Stimulated activated CD8-positive, alpha-beta memory T cell treated with anti-CD3 and anti-CD28 coated beads, Interleukin-4, amount 100 ng/mL, for 48 hours (primary cell): ENCODE results near the gene BCAS3.

Experiments used
- DNase-seq: peaks from one replicate; pipeline ENCODE4 v3.0.0-alpha.2; 2020

The BCAS3 gene

DNA sequence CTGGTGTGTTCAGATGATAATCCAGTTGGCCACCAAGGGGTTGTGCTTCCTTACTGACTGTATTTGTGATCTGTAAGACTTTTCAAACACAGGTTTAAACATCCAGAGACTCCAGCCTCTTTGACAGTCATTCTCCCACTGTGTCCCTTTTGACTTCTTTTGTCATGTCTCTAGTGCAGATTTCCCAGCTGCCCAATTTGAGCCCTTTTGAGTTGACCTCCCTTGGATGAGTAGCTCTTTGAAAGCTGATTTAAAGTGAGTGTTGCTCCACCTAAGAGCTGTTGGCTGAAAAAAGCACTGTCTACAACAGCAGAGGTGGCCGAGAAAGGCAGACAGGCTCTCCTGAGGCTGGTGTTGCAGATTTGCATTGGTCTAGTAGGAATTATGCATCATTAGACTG lies 533.6 kb downstream of the BCAS3 start:
- no peak for DNase-seq

GRCh38 chr17:61212655-61213054 lies 535.0 kb downstream of the BCAS3 start:
- no peak for DNase-seq

- no peak for DNase-seq
Measured at GRCh38 chr17:61214753-61215152, 537.1 kb downstream of the BCAS3 start.

GRCh38 chr17:61216066-61216465 lies 538.4 kb downstream of the BCAS3 start:
- DNase-seq, result no peak

GRCh38 chr17:61217878-61218437 lies 540.3 kb downstream of the BCAS3 start:
- no peak for DNase-seq

DNA sequence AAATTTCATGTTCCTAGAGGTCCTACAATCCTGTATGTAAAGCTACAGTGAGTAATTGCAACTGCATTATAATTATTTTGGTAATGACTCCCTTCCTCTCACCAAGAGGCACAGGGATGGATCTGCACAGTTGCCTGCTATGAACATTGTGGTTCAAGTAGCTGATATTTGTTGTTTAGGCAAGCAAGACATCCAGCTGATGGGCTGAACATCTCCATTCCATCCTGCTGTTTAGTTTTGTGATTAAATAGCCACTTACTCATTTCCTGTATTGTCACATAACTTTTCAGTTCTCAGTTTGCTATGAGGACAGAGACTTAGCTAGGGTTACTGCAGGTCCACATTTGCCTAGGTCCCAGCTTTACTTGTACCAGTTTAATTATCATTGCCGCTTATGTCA lies 540.8 kb downstream of the BCAS3 start:
- DNase-seq, result no peak

- no peak for DNase-seq
Measured at GRCh38 chr17:61219460-61219859, 541.8 kb downstream of the BCAS3 start.

DNA sequence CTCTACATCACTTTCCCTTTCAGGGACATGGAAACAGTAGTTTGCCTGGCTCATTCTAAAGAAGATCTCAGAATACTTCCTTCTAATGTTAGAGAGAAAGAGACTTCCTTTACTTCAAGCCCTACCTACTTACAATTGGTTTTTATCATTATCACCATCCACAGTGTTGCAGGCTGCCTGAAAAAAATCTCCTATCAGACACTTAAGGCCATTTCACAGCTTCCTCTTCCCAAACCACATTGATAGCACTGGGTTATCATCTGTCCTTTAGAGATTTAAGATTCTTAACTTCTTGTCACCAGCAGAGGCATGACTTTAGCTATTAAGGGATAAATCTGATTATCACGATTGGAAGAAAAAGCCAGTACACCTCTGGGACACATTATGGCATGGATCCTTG lies 543.5 kb downstream of the BCAS3 start:
- no peak for DNase-seq

DNA sequence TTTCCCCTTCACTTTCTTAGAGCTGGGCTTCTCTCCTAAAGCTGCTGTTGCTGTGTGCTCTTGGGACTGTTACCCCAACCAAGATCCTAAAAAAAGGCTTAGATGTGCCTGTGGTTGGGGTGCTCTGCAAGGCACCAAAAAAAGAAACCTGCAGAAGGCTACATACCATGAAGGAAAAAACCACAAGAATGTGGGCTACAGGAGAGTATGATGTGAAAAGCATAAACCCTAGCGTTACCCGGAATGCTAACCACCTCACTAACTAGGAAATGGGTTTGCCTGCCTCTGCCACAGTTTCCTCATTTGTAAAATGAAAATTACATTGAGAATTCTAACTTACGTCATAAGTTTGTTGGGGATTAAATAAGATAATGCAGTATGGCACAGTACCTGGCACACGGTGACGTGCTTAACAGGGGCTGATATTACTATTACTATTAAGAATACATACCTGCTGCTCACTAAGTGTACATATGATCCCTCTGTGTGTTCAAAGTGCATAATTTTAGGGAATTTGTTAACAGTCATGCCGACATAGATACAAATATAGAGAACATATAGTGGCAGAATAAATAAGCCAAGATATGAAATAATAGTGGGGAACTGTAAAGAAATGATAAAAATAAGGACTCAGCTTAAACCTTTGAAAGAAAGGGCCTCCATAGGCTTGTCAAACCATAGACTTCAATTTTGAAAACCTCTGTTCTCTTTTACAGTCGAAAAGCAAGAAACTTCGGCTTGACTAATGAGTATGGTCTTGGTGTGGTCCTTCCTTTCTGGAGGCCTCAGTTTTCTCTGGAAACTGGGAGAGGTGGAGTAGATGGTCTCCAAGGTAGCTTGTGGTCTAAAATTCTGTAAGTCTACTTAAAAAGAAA lies 544.2 kb downstream of the BCAS3 start:
- DNase-seq, result no peak

DNA sequence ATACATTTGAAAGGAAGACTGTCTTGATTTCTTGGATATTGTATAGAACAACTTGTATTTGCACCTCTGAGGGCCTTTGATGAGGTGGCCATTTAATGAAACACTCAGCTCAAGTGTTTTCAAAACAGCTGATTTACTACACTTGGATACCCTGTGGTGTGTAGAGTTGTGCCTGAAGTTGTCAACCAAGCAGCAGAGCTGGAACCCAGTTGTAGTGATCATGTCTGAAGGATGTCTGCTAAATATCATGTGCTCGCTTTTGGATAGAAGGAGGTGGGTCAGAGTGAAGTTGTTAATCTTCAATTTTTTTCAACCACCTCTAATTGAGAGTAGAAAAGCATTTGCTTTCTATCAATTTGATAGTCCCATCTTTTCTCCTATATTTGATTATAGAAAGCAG lies 546.1 kb downstream of the BCAS3 start:
- DNase-seq, result no peak

- no peak for DNase-seq
Measured at GRCh38 chr17:61225178-61225882, 547.7 kb downstream of the BCAS3 start.

GRCh38 chr17:61227866-61228265 lies 550.2 kb downstream of the BCAS3 start:
- no peak for DNase-seq

GRCh38 chr17:61230461-61230860 lies 552.8 kb downstream of the BCAS3 start:
- no peak for DNase-seq

DNA sequence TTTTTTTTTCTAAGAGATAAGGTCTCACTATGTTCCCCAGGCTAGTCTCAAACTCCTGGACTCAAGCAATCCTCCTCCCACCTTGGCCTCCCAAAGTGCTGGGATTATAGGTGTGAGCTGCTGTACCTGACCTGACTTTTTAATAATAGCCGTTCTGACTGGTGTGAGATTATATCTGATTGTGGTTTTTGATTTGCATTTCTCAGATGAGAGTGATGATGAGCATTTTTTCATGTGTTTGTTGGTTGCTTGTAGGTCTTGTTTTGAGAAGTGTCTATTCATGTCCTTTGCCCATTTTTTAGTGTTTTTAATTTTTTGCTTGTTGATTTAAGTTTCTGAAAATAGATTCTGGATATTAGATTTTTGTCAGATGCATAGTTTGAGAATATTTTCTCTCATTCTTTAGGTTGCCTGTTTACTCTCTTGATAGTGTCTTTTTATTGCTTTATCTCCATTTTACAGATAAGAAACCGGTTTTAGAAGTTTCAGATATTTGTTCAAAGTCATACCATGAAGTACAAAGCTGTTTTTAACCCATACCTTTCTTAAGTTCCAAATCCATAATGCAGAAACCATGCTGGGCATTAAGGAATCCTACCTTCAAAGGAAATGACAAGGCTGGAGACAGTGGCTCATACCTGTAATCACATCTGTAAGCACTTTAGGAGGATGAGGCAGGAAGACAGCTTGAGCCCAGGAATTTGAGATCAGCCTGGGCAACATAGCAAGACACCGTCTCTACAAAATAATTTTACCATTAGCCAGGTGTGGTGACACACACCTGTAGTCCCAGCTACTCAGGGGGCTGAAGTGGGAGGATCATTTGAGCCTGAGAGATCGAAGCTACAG lies 553.5 kb downstream of the BCAS3 start:
- no peak for DNase-seq

DNA sequence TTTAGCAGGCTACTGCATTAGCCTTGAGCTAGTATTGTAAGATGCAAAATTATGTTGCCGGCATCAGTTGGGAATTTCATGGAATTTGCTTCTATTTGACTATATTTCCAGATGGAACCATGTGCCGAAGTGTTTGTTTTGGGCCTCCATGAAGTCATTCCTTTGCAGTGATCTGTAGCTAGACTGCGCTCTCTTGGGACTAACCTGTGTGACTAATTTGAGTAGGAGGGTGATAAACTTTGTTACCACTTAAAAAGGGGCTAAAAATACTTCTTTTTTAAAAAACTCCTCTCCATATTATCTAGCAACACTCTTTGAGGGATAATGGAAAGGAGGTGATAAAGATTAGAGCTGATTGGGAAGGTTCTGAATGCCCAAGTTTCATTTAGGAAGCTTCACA lies 555.2 kb downstream of the BCAS3 start:
- DNase-seq, result no peak

DNA sequence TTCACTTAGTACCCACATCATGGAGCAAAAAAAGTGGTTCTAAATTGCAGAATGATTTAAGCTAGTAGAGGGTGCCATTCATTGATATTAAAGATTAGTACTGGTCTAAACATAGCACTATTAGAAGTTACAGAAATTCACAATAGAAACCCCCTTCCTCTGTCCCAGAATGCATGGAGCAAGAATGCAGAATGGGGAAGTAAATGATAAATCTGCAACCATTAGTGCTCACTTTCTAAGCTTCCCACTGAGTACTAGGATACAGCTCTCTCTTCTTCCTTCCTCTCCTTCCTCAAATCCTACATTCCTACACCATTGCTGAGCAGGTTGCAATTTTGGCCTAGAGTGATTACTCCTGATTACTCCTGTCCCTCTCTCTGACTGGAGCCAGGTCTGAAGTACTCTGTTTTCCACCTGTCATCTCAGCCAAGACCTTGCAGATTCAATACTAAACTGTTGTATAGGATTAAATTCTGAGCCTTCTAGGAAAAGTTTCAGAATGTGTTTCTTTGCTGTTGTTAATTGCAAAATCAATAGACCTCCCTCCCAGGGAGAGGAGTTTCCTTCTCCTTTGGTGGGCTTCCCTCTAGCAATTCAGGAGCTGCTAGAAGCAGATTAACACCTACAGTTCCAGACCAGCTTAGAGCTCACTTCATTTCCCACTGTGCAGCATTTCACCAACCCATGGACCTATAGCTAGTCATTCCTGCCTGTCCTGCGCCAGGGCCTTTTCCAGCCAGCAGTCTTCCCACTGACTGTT lies 556.5 kb downstream of the BCAS3 start:
- no peak for DNase-seq

DNA sequence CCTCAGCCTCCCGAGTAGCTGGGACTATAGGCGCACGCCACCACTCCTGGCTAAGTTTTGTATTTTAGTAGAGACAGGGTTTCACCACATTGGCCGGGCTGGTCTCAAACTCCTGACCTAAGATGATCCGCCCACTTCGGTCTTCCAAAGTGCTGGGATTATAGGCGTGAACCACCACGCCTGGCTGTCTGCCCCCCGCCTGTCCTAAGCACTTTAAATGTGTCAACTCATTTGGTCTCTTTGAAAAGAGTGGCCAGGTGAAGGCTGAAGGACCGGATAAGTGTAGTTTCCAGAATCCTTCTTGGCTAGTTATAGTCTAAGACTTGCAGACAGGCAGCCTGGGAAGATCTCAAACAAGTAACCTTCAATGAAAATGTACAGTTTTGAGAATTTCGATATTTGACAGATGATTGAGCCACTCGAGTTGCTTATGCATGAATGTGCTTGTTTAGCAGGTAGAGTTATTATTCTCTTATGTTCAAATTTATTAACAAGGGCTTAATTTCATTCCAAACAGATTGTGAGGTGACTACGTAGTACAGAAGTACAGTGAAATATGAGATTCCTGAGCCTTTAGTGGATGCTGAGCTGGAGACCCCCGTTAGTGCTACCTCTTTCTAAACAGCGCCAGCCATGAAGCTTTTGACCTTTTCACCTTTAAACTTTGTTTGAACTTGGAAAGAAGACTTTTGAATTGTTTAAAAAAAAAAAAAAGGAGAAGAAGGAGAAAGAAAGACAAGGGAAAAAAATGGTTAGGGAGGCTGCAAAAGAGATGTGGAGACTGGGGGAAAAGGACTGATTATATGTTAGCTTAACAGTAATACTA lies 557.6 kb downstream of the BCAS3 start:
- DNase-seq, result no peak

DNA sequence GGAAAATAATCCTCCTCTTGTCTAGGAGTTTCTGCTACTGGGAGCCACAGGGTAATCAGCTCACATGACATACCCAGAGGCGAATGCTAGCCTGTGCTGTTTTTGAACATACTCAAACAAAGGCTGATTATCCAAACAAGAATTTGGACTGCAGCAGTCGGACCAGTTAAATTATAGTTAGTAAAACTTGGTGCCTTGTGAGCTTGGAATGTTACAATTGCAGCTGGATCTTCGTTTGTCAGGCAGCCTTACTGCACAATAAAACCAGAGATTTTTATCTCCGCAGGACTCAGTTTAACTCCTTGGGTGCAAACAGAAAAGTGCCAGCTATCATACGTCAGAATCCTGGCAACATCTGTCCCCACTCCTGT lies 558.2 kb downstream of the BCAS3 start:
- DNase-seq, result no peak

DNA sequence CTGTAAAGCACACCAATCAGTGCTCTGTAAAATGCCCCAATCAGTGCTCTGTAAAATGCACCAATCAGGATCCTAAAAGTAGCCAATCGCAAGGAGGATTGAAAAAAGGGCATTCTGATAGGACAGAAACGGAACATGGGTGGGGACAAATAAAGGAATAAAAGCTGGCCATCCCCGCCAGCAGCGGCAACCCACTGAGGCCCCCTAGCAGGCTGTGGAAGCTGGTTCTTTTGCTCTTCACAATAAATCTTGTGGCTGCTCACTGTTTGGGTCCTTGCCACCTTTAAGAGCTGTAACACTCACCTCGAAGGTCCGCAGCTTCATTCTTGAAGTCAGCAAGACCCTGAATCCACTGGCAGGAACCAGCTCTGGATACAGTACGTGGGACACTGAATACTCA lies 559.6 kb downstream of the BCAS3 start:
- DNase-seq, result no peak

DNA sequence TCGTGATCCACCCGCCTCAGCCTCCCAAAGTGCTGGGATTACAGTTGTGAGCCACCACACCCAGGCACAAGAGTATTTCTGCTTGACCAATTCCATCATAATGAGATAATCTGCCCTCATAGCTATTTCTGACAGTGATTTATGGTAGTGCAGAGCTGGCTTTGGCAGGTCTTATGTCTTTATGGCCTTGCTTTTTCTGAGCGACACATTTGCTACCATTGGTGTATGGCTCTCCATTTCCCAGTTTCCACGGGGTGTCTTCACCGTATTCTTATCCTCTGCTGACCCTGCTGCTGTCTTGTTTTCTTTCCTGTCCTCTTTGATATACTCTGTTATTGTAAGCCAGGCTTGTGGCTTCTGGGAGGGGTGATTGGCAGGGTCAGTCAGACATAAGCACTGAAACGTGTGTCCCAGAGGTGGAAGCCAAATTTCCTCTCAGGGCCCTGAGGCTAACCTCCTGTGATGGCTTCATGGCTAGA lies 560.8 kb downstream of the BCAS3 start:
- no peak for DNase-seq

- no peak for DNase-seq
Measured at GRCh38 chr17:61239327-61239726, 561.7 kb downstream of the BCAS3 start.
